IMR-90 (cell line): Measurements from ENCODE around the gene ELP4. TPM values are rescaled to one million over a fixed set of nuclear protein-coding genes. Genes with fewer than 3 reads are reported as not detected.

Experiments
- ATAC-seq: fragments of 200-7000 bp; cut with Tn5 transposase; 2 replicates; pipeline ENCODE4 v1.9.1; 2020; ENCODE audit warnings: low read depth, mild to moderate bottlenecking, moderate library complexity
- BruUV-seq: library from RNA; stranded (reverse); fragments of 400-500 nt; replicated peaks from 2 replicates; lab custom pipeline; 2021; lab: Mats Ljungman, UMichigan
- CTCF ChIA-PET: fragments of 300-600 bp; formaldehyde crosslinking; extraction: SDS; loops from one replicate; lab custom pipeline; 2021; ENCODE audit warnings: antibody characterized with exemption; lab: Yijun Ruan, JAX
- POLR2A ChIA-PET: fragments of 300-600 bp; sonication (Branson Sonifier 250); formaldehyde crosslinking; loops from one replicate; lab custom pipeline; 2022; ENCODE audit warnings: antibody characterized with exemption; ENCODE audit not compliant: unreplicated experiment; lab: Charles Lee
- DNase-seq: peaks from one replicate; pipeline ENCODE4 v3.0.0; 2013
- H2AFZ ChIP-seq: replicated peaks from 2 replicates; pipeline ENCODE3; 2013; ENCODE audit warnings: low read length, mild to moderate bottlenecking; ENCODE audit not compliant: poor library complexity
- H2AK5ac ChIP-seq: 2 replicates; pipeline ENCODE4 v1.6.1; 2013; ENCODE audit warnings: low read depth, low read length, inconsistent platforms
- H2AK9ac ChIP-seq: replicated peaks from 2 replicates; pipeline ENCODE3; 2013; ENCODE audit warnings: mild to moderate bottlenecking, low read depth, low read length, moderate library complexity; ENCODE audit not compliant: poor library complexity
- H2BK120ac ChIP-seq: 2 replicates; pipeline ENCODE4 v1.6.1; 2013; ENCODE audit warnings: low read depth, low read length, inconsistent platforms
- H2BK15ac ChIP-seq: 3 replicates; pipeline ENCODE4 v1.6.1; 2013; ENCODE audit warnings: low read depth, low read length, inconsistent platforms
- H2BK20ac ChIP-seq: 2 replicates; pipeline ENCODE4 v1.6.1; 2013; ENCODE audit warnings: low read depth, mild to moderate bottlenecking, inconsistent platforms, low read length, moderate library complexity
- H2BK5ac ChIP-seq: 2 replicates; pipeline ENCODE4 v1.6.1; 2013; ENCODE audit warnings: mild to moderate bottlenecking, low read depth, low read length, inconsistent platforms; ENCODE audit not compliant: poor library complexity, severe bottlenecking
- H3K14ac ChIP-seq: replicated peaks from 2 replicates; pipeline ENCODE4 v1.6.1; 2013; ENCODE audit warnings: low read depth, low read length, inconsistent platforms
- H3K18ac ChIP-seq: 2 replicates; pipeline ENCODE4 v1.6.1; 2013; ENCODE audit warnings: low read depth, low read length, control low read depth
- H3K23ac ChIP-seq: 2 replicates; pipeline ENCODE4 v1.6.1; 2013; ENCODE audit warnings: low read depth, low read length, inconsistent platforms
- H3K27ac ChIP-seq: 2 replicates; pipeline ENCODE4 v1.5.1; 2013; ENCODE audit warnings: mild to moderate bottlenecking, control low read depth, low read length; ENCODE audit not compliant: insufficient read depth
- H3K27me3 ChIP-seq: 2 replicates; pipeline ENCODE4 v1.6.1; 2013; ENCODE audit warnings: low read length; ENCODE audit not compliant: control insufficient read depth, insufficient read depth
- H3K36me3 ChIP-seq: 2 replicates; pipeline ENCODE4 v1.6.1; 2013; ENCODE audit warnings: low read length, mixed read lengths; ENCODE audit not compliant: control insufficient read depth, insufficient read depth
- H3K4ac ChIP-seq: 2 replicates; pipeline ENCODE4 v1.6.1; 2013; ENCODE audit warnings: low read depth, low read length, inconsistent platforms
- H3K4me1 ChIP-seq: 2 replicates; pipeline ENCODE4 v1.6.1; 2013; ENCODE audit warnings: low read length, mixed read lengths; ENCODE audit not compliant: control insufficient read depth, insufficient read depth
- H3K4me2 ChIP-seq: 2 replicates; pipeline ENCODE4 v1.6.1; 2013; ENCODE audit warnings: low read depth, mild to moderate bottlenecking, control low read depth, low read length, moderate library complexity
- H3K4me3 ChIP-seq: 2 replicates; pipeline ENCODE4 v1.5.1; 2013; ENCODE audit warnings: low read depth, mild to moderate bottlenecking, control low read depth, low read length, moderate library complexity; ENCODE audit not compliant: insufficient read depth
- H3K56ac ChIP-seq: 2 replicates; pipeline ENCODE4 v1.6.1; 2013; ENCODE audit warnings: low read length, inconsistent platforms; ENCODE audit not compliant: insufficient read depth; ENCODE audit errors: extremely low read depth
- H3K79me1 ChIP-seq, 2 experiments: 2 replicates each; pipeline ENCODE4 v1.6.1; 2013; ENCODE audit warnings: low read length in 2 of 2, inconsistent platforms in 1 of 2, low read depth in 1 of 2
- H3K9ac ChIP-seq: 2 replicates; pipeline ENCODE4 v1.6.1; 2013; ENCODE audit warnings: low read depth, low read length, control low read depth
- H3K9me1 ChIP-seq: 2 replicates; pipeline ENCODE4 v1.6.1; 2013; ENCODE audit warnings: low read length, inconsistent platforms; ENCODE audit not compliant: insufficient read depth
- H3K9me3 ChIP-seq: 2 replicates; pipeline ENCODE4 v1.6.1; 2013; ENCODE audit warnings: low read length; ENCODE audit not compliant: control insufficient read depth, insufficient read depth
- H4K20me1 ChIP-seq: 2 replicates; pipeline ENCODE4 v1.6.1; 2013; ENCODE audit warnings: low read length, inconsistent platforms; ENCODE audit not compliant: insufficient read depth
- H4K5ac ChIP-seq: 2 replicates; pipeline ENCODE4 v1.6.1; 2013; ENCODE audit warnings: mild to moderate bottlenecking, low read depth, low read length, control low read depth
- H4K8ac ChIP-seq, 2 experiments: 2 replicates each; pipeline ENCODE4 v1.6.1; 2013; ENCODE audit warnings: low read depth in 2 of 2, low read length in 2 of 2, control low read depth in 1 of 2, inconsistent platforms in 1 of 2
- H4K91ac ChIP-seq: 2 replicates; pipeline ENCODE4 v1.6.1; 2013; ENCODE audit warnings: low read depth, low read length, inconsistent platforms; ENCODE audit not compliant: insufficient read depth
- BHLHE40 ChIP-seq: fragments of 150-350 bp; IDR thresholded peaks from 2 replicates; pipeline ENCODE4 v1.6.1; 2016; ENCODE audit warnings: mild to moderate bottlenecking, low read depth, low read length
- CHD1 ChIP-seq: IDR thresholded peaks from 2 replicates; pipeline ENCODE4 v1.6.1; 2012; ENCODE audit warnings: low read depth, low read length, improper control_type of control experiment
- CTCF ChIP-seq: conservative IDR thresholded peaks from 2 replicates; pipeline ENCODE4 v1.5.1; 2012; ENCODE audit warnings: mild to moderate bottlenecking, low read depth, low read length, improper control_type of control experiment
- FOS ChIP-seq: fragments of 150-350 bp; IDR thresholded peaks from 2 replicates; pipeline ENCODE4 v1.6.1; 2016; ENCODE audit warnings: low read depth, low read length
- MXI1 ChIP-seq: IDR thresholded peaks from 2 replicates; pipeline ENCODE4 v1.6.1; 2012; ENCODE audit warnings: low read depth, mild to moderate bottlenecking, low read length, moderate library complexity, borderline replicate concordance
- NFE2L2 ChIP-seq: fragments of 150-350 bp; IDR thresholded peaks from 2 replicates; pipeline ENCODE4 v1.6.1; 2016; ENCODE audit warnings: low read depth, mild to moderate bottlenecking, low read length
- POLR2A ChIP-seq: IDR thresholded peaks from 2 replicates; pipeline ENCODE4 v1.6.1; 2012; ENCODE audit warnings: mild to moderate bottlenecking, low read depth, low read length
- RCOR1 ChIP-seq: IDR thresholded peaks from 2 replicates; pipeline ENCODE4 v1.6.1; 2012; ENCODE audit warnings: mild to moderate bottlenecking, low read length, improper control_type of control experiment; ENCODE audit not compliant: insufficient replicate concordance
- RFX5 ChIP-seq: IDR thresholded peaks from 2 replicates; pipeline ENCODE4 v1.8.0; 2012; ENCODE audit warnings: low read depth, mild to moderate bottlenecking, low read length, moderate library complexity
- WGBS, 2 experiments: methylation state at CpG; one replicate each; pipeline versions ENCODE4 v1.1.5 to v1.1.7; 2013; ENCODE audit warnings: missing lambda C conversion rate in 2 of 2; ENCODE audit not compliant: insufficient read length in 1 of 2; ENCODE audit errors: extremely low coverage in 2 of 2; 5-methylcytosine and 5-hydroxymethylcytosine counted together
- dilution Hi-C: fragments of 300-500 bp; cut with HindIII; formaldehyde crosslinking; loops from one replicate; pipeline ENCODE4 v1.14.3; 2018; ENCODE audit warnings: low sequenced_read_pairs; ENCODE audit not compliant: unreplicated experiment
- in situ Hi-C: fragments of 300-500 bp; cut with MboI; formaldehyde crosslinking; loops from 3 replicates; pipeline ENCODE4 v1.14.3; 2019; ENCODE audit warnings: low sequenced_read_pairs, inconsistent platforms, mixed read lengths
- intact Hi-C: fragments of 100-400 bp; cut with micrococcal nuclease; formaldehyde crosslinking; loops from 2 replicates; pipeline ENCODE4 v1.10.0; 2022
- polyA plus RNA-seq, 3 experiments: library from polyadenylated mRNA; depleted of rRNA; stranded (reverse); fragments of >200 nt; gene quantifications; 2 replicates each; pipeline ENCODE4 v1.2.3, GENCODE V29; 2012; ENCODE audit warnings: low replicate concordance in 1 of 3
- total RNA-seq: library from RNA; depleted of rRNA; stranded (reverse); fragments of >200 nt; gene quantifications from 2 replicates; pipeline ENCODE4 v1.2.3, GENCODE V29; 2012

ELP4 gene
- total and polyA plus RNA-seq, 2 of the 4 experiments (the other 2 are of a cell fraction) = 8.4 to 20.4 TPM

- Histone ChIP-seq H2AK5ac (no peak overlapping the region), H4K91ac (no peak overlapping the region), H3K9ac (no peak overlapping the region), H2AK9ac (no peak overlapping the region), H2AFZ (no peak overlapping the region), H3K18ac (no peak overlapping the region), H2BK5ac (no peak overlapping the region), H3K4me1 (no peaks in the 10 kb centered on the region; the same call in 1 of the 2 replicates), H3K27ac (no peak overlapping the region), H3K23ac (no peak overlapping the region), H3K4me2 (no peak overlapping the region), H3K14ac (no peak overlapping the region), H3K56ac (no peak overlapping the region), H3K36me3 (no peaks in the 10 kb centered on the region), H3K4me3 (no peak overlapping the region), H2BK15ac (no peak overlapping the region), H3K4ac (no peak overlapping the region), H3K79me1 (no peaks in the 10 kb centered on the region), H2BK20ac (no peak overlapping the region), H4K20me1 (peaks cover 11% of the 10 kb centered on the region), H3K9me3 (peaks cover 28% of the 10 kb centered on the region), H4K5ac (no peak overlapping the region), H3K9me1 (no peaks in the 10 kb centered on the region), H2BK120ac (no peak overlapping the region), H3K27me3 (peaks cover 98% of the 10 kb centered on the region), H4K8ac (no peak overlapping the region)
- TF ChIP-seq MXI1 (no peak), BHLHE40 (no peak), CTCF (no peak), RFX5 (no peak), POLR2A (no peak), NFE2L2 (no peak), CHD1 (no peak), RCOR1 (no peak), FOS (no peak)
- 0% methylated on average over 1 of the region's 13 CpGs; no CpG with 5 or more reads in 1 of the 2 experiments for WGBS, 2 experiments
- no TSS peak for BruUV-seq
- dilution Hi-C loops (no loop called here), in situ Hi-C loops (no loop called here), intact Hi-C loops (no loop called here)
- POLR2A ChIA-PET = no interaction called here
- CTCF ChIA-PET = interaction anchor here (0.6 kb wide), 1 partner anchor 209 kb away, joined by 4 read pairs; no protein-coding TSS in a partner anchor
- DNase-seq (no peak), ATAC-seq (no peak)
These were observed 297.6 kb downstream of the ELP4 start for GRCh38 chr11:31806928-31807798.
